H1 (cell line): ENCODE results near the gene LRRC23. TPM values are rescaled to one million over a fixed set of nuclear protein-coding genes. Genes with fewer than 3 reads are reported as not detected.
A peak's percentile ranks its signal among the peaks of the same experiment; 100 is the strongest.

Experiments
- CTCF ChIA-PET: fragments of 300-600 bp; sonication (Branson Sonifier 250); formaldehyde crosslinking; loops from one replicate; lab custom pipeline; 2021; ENCODE audit not compliant: partially characterized antibody; lab: Charles Lee
- POLR2A ChIA-PET: fragments of 300-600 bp; sonication (Branson Sonifier 250); formaldehyde crosslinking; loops from one replicate; lab custom pipeline; 2021; ENCODE audit warnings: inconsistent platforms; ENCODE audit not compliant: partially characterized antibody; lab: Charles Lee
- DNase-seq, 2 experiments: peaks; one replicate each; pipeline versions ENCODE4 v3.0.0 to v3.0.0-alpha.2; 2010 to 2022; ENCODE audit warnings: low spot score in 2 of 2, low read depth in 1 of 2, mixed read lengths in 1 of 2
- FAIRE-seq: peaks from 2 replicates; lab custom pipeline; 2011; peaks lifted over from hg19 to GRCh38; lab: Jason Lieb, UNC
- H2AFZ ChIP-seq: 2 replicates; pipeline ENCODE4 v1.8.1; 2012; ENCODE audit warnings: low read length, inconsistent platforms
- H2AK5ac ChIP-seq: 2 replicates; pipeline ENCODE4 v1.6.1; 2013; ENCODE audit warnings: low read depth, low read length
- H2BK120ac ChIP-seq: replicated peaks from 2 replicates; pipeline ENCODE3; 2013; ENCODE audit warnings: low read depth, low read length, inconsistent platforms
- H2BK12ac ChIP-seq: 2 replicates; pipeline ENCODE4 v1.6.1; 2013; ENCODE audit warnings: low read depth, low read length
- H2BK15ac ChIP-seq: 2 replicates; pipeline ENCODE4 v1.6.1; 2013; ENCODE audit warnings: low read length
- H2BK20ac ChIP-seq: 2 replicates; pipeline ENCODE4 v1.6.1; 2013; ENCODE audit warnings: low read length
- H2BK5ac ChIP-seq: 2 replicates; pipeline ENCODE4 v1.6.1; 2013; ENCODE audit warnings: low read depth, low read length
- H3K14ac ChIP-seq: 2 replicates; pipeline ENCODE4 v1.6.1; 2013; ENCODE audit warnings: inconsistent platforms; ENCODE audit not compliant: insufficient read length
- H3K18ac ChIP-seq: 2 replicates; pipeline ENCODE4 v1.6.1; 2013; ENCODE audit warnings: low read length; ENCODE audit errors: extremely low read depth
- H3K23ac ChIP-seq: 2 replicates; pipeline ENCODE4 v1.6.1; 2013; ENCODE audit warnings: inconsistent platforms; ENCODE audit not compliant: insufficient read length
- H3K23me2 ChIP-seq: 2 replicates; pipeline ENCODE4 v1.6.1; 2013; ENCODE audit warnings: low read depth, low read length
- H3K27ac ChIP-seq: 2 replicates; pipeline ENCODE4 v1.6.1; 2011; ENCODE audit warnings: low read depth, low read length, inconsistent platforms
- H3K27me3 ChIP-seq, 4 experiments: replicated peaks in 1 of 4; 1 replicate in 1 of 4; 2 replicates in 3 of 4; pipeline versions ENCODE4 v1.6.1 to v1.8.1; 2011 to 2013; ENCODE audit warnings: low read length in 3 of 4, mild to moderate bottlenecking in 3 of 4, inconsistent platforms in 2 of 4, mixed read lengths in 2 of 4, moderate library complexity in 1 of 4; ENCODE audit not compliant: control insufficient read depth in 3 of 4, insufficient read depth in 3 of 4; ENCODE audit errors: extremely low read depth in 1 of 4
- H3K36me3 ChIP-seq, 4 experiments: 2 replicates each; pipeline versions ENCODE4 v1.6.1 to v1.8.1; 2011 to 2013; ENCODE audit warnings: mild to moderate bottlenecking in 4 of 4, low read length in 3 of 4, moderate library complexity in 2 of 4, control low read depth in 1 of 4, inconsistent platforms in 1 of 4; ENCODE audit not compliant: insufficient read depth in 4 of 4, control insufficient read depth in 2 of 4
- H3K4ac ChIP-seq: replicated peaks from 2 replicates; pipeline ENCODE3; 2013; ENCODE audit warnings: low read length, low read depth, mixed read lengths, inconsistent platforms; ENCODE audit not compliant: insufficient read length
- H3K4me1 ChIP-seq, 4 experiments: replicated peaks in 1 of 4; 1 replicate in 1 of 4; 2 replicates in 3 of 4; pipeline versions ENCODE4 v1.6.1 to v1.8.1; 2011 to 2013; ENCODE audit warnings: low read length in 3 of 4, inconsistent platforms in 2 of 4, mixed read lengths in 1 of 4; ENCODE audit not compliant: insufficient read depth in 4 of 4, control insufficient read depth in 3 of 4
- H3K4me2 ChIP-seq, 2 experiments: 2 replicates each; pipeline versions ENCODE4 v1.6.1 to v1.8.1; 2011 to 2013; ENCODE audit warnings: low read depth in 2 of 2, low read length in 2 of 2, control low read depth in 1 of 2, inconsistent platforms in 1 of 2, mild to moderate bottlenecking in 1 of 2; ENCODE audit not compliant: insufficient read depth in 1 of 2
- H3K4me3 ChIP-seq, 4 experiments: fragments of 200-600, 300-600 bp in 1 of 4; sonication (generic), shearing (Covaris generic), sonication (Bioruptor Twin) in 1 of 4; 2 replicates each; pipeline versions ENCODE4 v1.5.1 to v1.8.1; 2011 to 2016; ENCODE audit warnings: low read length in 4 of 4, low read depth in 3 of 4, control low read depth in 2 of 4, inconsistent platforms in 2 of 4, mild to moderate bottlenecking in 2 of 4, mixed read lengths in 1 of 4, moderate library complexity in 1 of 4; ENCODE audit not compliant: insufficient read depth in 2 of 4; ENCODE audit errors: extremely low read depth in 1 of 4
- H3K56ac ChIP-seq: replicated peaks from 2 replicates; pipeline ENCODE3; 2013; ENCODE audit warnings: low read depth, mild to moderate bottlenecking, mixed read lengths, low read length, inconsistent platforms; ENCODE audit not compliant: insufficient read length
- H3K79me1 ChIP-seq: 2 replicates; pipeline ENCODE4 v1.6.1; 2013; ENCODE audit warnings: low read depth, low read length, control low read depth
- H3K79me2 ChIP-seq, 2 experiments: 2 replicates each; pipeline versions ENCODE4 v1.6.1 to v1.8.1; 2012 to 2013; ENCODE audit warnings: low read length in 2 of 2, mild to moderate bottlenecking in 2 of 2, inconsistent platforms in 1 of 2; ENCODE audit not compliant: insufficient read depth in 2 of 2, control insufficient read depth in 1 of 2
- H3K9ac ChIP-seq, 4 experiments: replicated peaks in 1 of 4; 1 replicate in 1 of 4; 2 replicates in 3 of 4; pipeline versions ENCODE4 v1.6.1 to v1.8.1; 2011 to 2013; ENCODE audit warnings: low read depth in 3 of 4, low read length in 3 of 4, control low read depth in 2 of 4, mild to moderate bottlenecking in 2 of 4, moderate library complexity in 2 of 4, inconsistent platforms in 1 of 4; ENCODE audit errors: extremely low read depth in 1 of 4
- H3K9me3 ChIP-seq, 2 experiments: 2 replicates each; pipeline versions ENCODE4 v1.6.1 to v1.8.1; 2012 to 2013; ENCODE audit warnings: mild to moderate bottlenecking in 2 of 2, moderate library complexity in 2 of 2, control low read depth in 1 of 2, inconsistent platforms in 1 of 2, low read depth in 1 of 2, low read length in 1 of 2, mixed read lengths in 1 of 2; ENCODE audit not compliant: insufficient read depth in 2 of 2
- H4K20me1 ChIP-seq, 2 experiments: replicated peaks in 1 of 2; 2 replicates each; pipeline versions ENCODE3 to v1.8.1; 2011 to 2013; ENCODE audit warnings: inconsistent platforms in 2 of 2, low read length in 2 of 2, mild to moderate bottlenecking in 1 of 2; ENCODE audit not compliant: insufficient read depth in 2 of 2, control insufficient read depth in 1 of 2
- H4K5ac ChIP-seq: 2 replicates; pipeline ENCODE4 v1.6.1; 2013; ENCODE audit warnings: low read length, low read depth, mixed read lengths, inconsistent platforms; ENCODE audit not compliant: insufficient read length
- H4K8ac ChIP-seq: 2 replicates; pipeline ENCODE4 v1.8.0; 2013; ENCODE audit warnings: mild to moderate bottlenecking, moderate library complexity, low read length, inconsistent platforms; ENCODE audit not compliant: insufficient read depth; ENCODE audit errors: extremely low read depth
- H4K91ac ChIP-seq: replicated peaks from 2 replicates; pipeline ENCODE3; 2013; ENCODE audit warnings: low read length, mixed read lengths, inconsistent platforms; ENCODE audit not compliant: insufficient read length
- ASH2L ChIP-seq: fragments of 200-600, 300-600 bp; sonication (generic); IDR thresholded peaks from one replicate; pipeline ENCODE4 v1.7.1; 2017; ENCODE audit warnings: low read length
- BACH1 ChIP-seq: IDR thresholded peaks from 2 replicates; pipeline ENCODE4 v1.6.1; 2012; ENCODE audit warnings: low read length, improper control_type of control experiment
- CHD2 ChIP-seq: IDR thresholded peaks from 2 replicates; pipeline ENCODE4 v1.6.1; 2012; ENCODE audit warnings: low read length, improper control_type of control experiment
- CREB1 ChIP-seq: IDR thresholded peaks from 2 replicates; pipeline ENCODE4 v1.6.1; 2012; ENCODE audit warnings: inconsistent platforms
- KDM1A ChIP-seq: fragments of 200-600, 300-600 bp; sonication (generic); IDR thresholded peaks from 2 replicates; pipeline ENCODE4 v1.7.1; 2016; ENCODE audit warnings: mild to moderate bottlenecking, low read length, borderline replicate concordance
- NANOG ChIP-seq: IDR thresholded peaks from 2 replicates; pipeline ENCODE4 v1.6.1; 2011; ENCODE audit warnings: low read length, low read depth, mild to moderate bottlenecking, inconsistent platforms; ENCODE audit not compliant: insufficient read depth, poor library complexity, severe bottlenecking
- RAD21 ChIP-seq, 2 experiments: IDR thresholded peaks in 1 of 2; conservative IDR thresholded peaks in 1 of 2; 2 replicates each; pipeline ENCODE4 v1.6.1; 2011; ENCODE audit warnings: low read depth in 2 of 2, low read length in 2 of 2, improper control_type of control experiment in 1 of 2, inconsistent platforms in 1 of 2, mild to moderate bottlenecking in 1 of 2, moderate library complexity in 1 of 2
- SP4 ChIP-seq: IDR thresholded peaks from 2 replicates; pipeline ENCODE4 v1.6.1; 2012; ENCODE audit warnings: low read length, inconsistent platforms
- TAF1 ChIP-seq: IDR thresholded peaks from 2 replicates; pipeline ENCODE4 v1.6.1; 2011; ENCODE audit warnings: mild to moderate bottlenecking, low read depth, low read length
- TCF12 ChIP-seq: IDR thresholded peaks from 2 replicates; pipeline ENCODE4 v1.6.1; 2011; ENCODE audit warnings: low read depth, mild to moderate bottlenecking, low read length
- WGBS, 2 experiments: shearing (Covaris generic) in 1 of 2; methylation state at CpG; one replicate each; pipeline versions ENCODE4 v1.1.6 to v1.1.7; 2013 to 2015; ENCODE audit warnings: low lambda C conversion rate in 2 of 2, mixed read lengths in 2 of 2, inconsistent platforms in 1 of 2, low coverage in 1 of 2, missing lambda C conversion rate in 1 of 2; ENCODE audit not compliant: insufficient replicate concordance in 2 of 2, insufficient coverage in 1 of 2, insufficient read length in 1 of 2; ENCODE audit errors: extremely low coverage in 1 of 2, missing lambda C conversion rate in 1 of 2; 5-methylcytosine and 5-hydroxymethylcytosine counted together
- polyA plus RNA-seq, 7 experiments: library from polyadenylated mRNA; depleted of rRNA in 3 of 7; stranded (reverse) in 5 of 7; unstranded in 2 of 7; fragments of >200 nt in 5 of 7; fragments of 200-250 nt in 2 of 7; gene quantifications; 1 replicate in 5 of 7; 2 replicates in 1 of 7; 4 replicates in 1 of 7; pipeline versions ENCODE4 v1.2.1 to v1.2.3, GENCODE V29; 2011 to 2013; ENCODE audit warnings: missing spikeins in 2 of 7, mixed read lengths in 2 of 7
- total RNA-seq: library from RNA; stranded (reverse); fragmentation: NEBNext Ultra II Directional; extraction: Animal tissue kit (Norgen Biotek cat#: 25700); gene quantifications from 2 replicates; pipeline ENCODE4 v1.2.1, GENCODE V29; 2021

LRRC23 gene
- total and polyA plus RNA-seq, 2 of the 8 experiments (the other 6 are each of a cell fraction or from before 2014, with no cell fraction given), result 2.5 to 3.6 TPM

DNA sequence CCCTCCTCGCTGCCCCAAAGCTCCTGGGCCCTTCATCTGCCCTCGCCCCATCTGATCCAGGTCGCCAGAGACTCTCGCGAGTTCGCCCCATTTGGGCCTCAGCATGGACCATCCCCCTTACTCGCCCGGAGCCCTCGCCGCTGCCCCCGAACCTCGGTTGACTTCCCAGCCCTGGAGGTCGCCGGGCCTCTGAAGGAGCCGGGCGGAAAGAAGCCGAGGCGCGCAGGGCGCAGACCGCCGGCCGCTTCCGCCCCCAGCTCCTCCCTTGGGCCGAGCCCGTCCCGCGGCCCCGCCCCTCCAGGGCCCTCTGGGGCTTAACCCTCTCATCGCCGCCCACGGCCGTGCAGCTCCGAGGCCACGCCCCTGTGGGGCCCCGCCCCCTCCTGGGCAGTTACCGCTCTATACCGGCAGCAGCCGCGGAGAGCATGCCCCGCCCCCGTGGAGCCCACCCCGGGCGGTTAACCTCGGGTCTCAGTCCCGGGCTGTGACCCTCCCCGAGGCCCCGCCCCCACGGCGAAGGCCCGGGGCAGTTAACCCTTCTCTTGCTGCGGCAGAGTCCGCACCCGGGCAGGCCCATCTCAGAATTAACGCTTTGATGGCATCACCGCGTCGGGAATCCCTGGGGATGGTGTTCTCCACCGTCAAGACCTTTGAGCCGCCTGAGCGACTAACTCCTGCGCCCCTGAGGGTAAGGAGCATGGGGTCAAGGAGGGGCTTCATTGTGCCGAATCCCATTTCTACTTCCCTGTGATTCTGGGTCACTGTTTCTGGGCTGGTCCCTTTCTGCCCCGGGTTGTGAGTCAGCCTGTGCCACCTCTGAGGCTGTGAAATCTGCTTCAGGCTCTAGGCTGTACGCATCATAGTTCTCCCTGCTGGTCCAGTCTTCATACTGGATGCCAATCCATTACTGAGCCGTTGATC lies 31.3 kb upstream of the LRRC23 start, which contains the start of gene SPSB2:
SPSB2 (minus strand) TSS at position 210 of the 921 bp plus-strand sequence. CDS start 402 bp downstream, outside the sequence.
- no peak for FAIRE-seq
- WGBS, 2 experiments, result 4% methylated on average over 29 of the region's 66 CpGs; no CpG with 5 or more reads in 1 of the 2 experiments
- TF ChIP-seq RAD21 (IDR thresholded peaks at IDR 0.05 in 1 of 2, conservative IDR thresholded peaks at IDR 0.05 in 1 of 2; ENCODE audit: low read depth in 2 of 2, low read length in 2 of 2), result peak in 1 of 2 experiments; percentile 9; a peak in 1 of 4 replicates
- peak; percentile 55 for TF ChIP-seq ASH2L
- peak; percentile 68 for TF ChIP-seq CREB1
- no peak for TF ChIP-seq KDM1A
- TF ChIP-seq TAF1, result peak; percentile 67
- TF ChIP-seq TCF12, result 0 out of 2 replicates have a peak, but pooled peaks have one; percentile 28
- TF ChIP-seq CHD2, result peak; percentile 71
- TF ChIP-seq BACH1, result 0 out of 2 replicates have a peak, but pooled peaks have one; percentile 14
- TF ChIP-seq SP4, result peak; percentile 71; the same call in 1 of the 2 replicates
- peak; percentile 28 for TF ChIP-seq NANOG

More for the DNA sequence above, 31.3 kb upstream of the LRRC23 start, which contains the start of gene SPSB2:
- peak within 1 kb of the TSS; percentile 80 for H4K5ac ChIP-seq
- no peak within 1 kb of the TSS for H2AK5ac ChIP-seq
- H3K9ac ChIP-seq, result peak within 1 kb of the TSS; percentile 74 to 78 (median 76); a peak in 6 of 7 replicates
- no peak within 1 kb of the TSS for H2BK20ac ChIP-seq
- peaks cover 2 to 33% (median 14%) of the 10 kb centered on the region in 4 experiments for H3K4me1 ChIP-seq
- peaks cover 0 to 16% of the 10 kb centered on the region in 2 experiments; a peak in 2 of 4 replicates for H3K79me2 ChIP-seq
- ChIA-PET CTCF (interaction anchor here (0.6 to 10.4 kb wide), 33 partner anchors 9 to 245 kb away, joined by 3 to 216 read pairs (median 8); partner anchors contain the start of genes C12orf57, CDCA3, ENO2 and MLF2), POLR2A (interaction anchor here (0.8 to 18.9 kb wide), 23 partner anchors 10 to 380 kb away, joined by 3 to 588 read pairs (median 5); partner anchors contain the start of genes ATN1, C12orf57, CDCA3 and EMG1)
- H3K23ac ChIP-seq, result no peak within 1 kb of the TSS
- H3K27me3 ChIP-seq, result no peaks in the 10 kb centered on the region
- H4K8ac ChIP-seq, result peak within 1 kb of the TSS; percentile 45; the same call in 1 of the 2 replicates
- H3K23me2 ChIP-seq, result peaks cover 13% of the 10 kb centered on the region
- 0 out of 2 replicates have a peak within 1 kb of the TSS, but pooled peaks have one; percentile 17 for H2BK12ac ChIP-seq
- peak within 1 kb of the TSS; percentile 98 for H3K18ac ChIP-seq
- H2BK5ac ChIP-seq, result peak within 1 kb of the TSS; percentile 83
- peak within 1 kb of the TSS; percentile 85 to 89 for H3K4me2 ChIP-seq
- H4K91ac ChIP-seq, result peak within 1 kb of the TSS; percentile 22
- 0 out of 2 replicates have a peak within 1 kb of the TSS, but pooled peaks have one; percentile 6 for H2BK15ac ChIP-seq
- no peaks in the 10 kb centered on the region for H3K9me3 ChIP-seq
- H3K27ac ChIP-seq, result peak within 1 kb of the TSS; percentile 61
- H4K20me1 ChIP-seq, result peaks cover 22 to 26% of the 10 kb centered on the region in 2 experiments
- no peak within 1 kb of the TSS for H3K14ac ChIP-seq
- peak within 1 kb of the TSS; percentile 83 for H2BK120ac ChIP-seq
- peaks cover 8 to 31% (median 13%) of the 10 kb centered on the region in 4 experiments for H3K36me3 ChIP-seq
- H3K4ac ChIP-seq, result peak within 1 kb of the TSS; percentile 58
- H3K56ac ChIP-seq, result peak within 1 kb of the TSS; percentile 87
- DNase-seq, result peak; percentile 99 to 100
- H3K4me3 ChIP-seq, result peak within 1 kb of the TSS; percentile 82 to 95 (median 87)
- H2AFZ ChIP-seq, result peak within 1 kb of the TSS; percentile 83; the same call in 1 of the 2 replicates
- H3K79me1 ChIP-seq, result 0 out of 2 replicates have a peak, but pooled peaks cover 7% of the 10 kb centered on the region
